Brain microvascular endothelial cell (primary cell): ENCODE results near the gene NFKBIE.
"Not testable (repeated sequence)": the region's sequence is repeated elsewhere in the genome, so short reads cannot be mapped to it uniquely, and the experiment has no call there.

Source experiments
- DNase-seq: peaks from one replicate; pipeline ENCODE4 v3.0.0-alpha.2; 2020
- H3K27ac ChIP-seq: fragments of 250-450 bp; sonication (Bioruptor Pico); 2 replicates; pipeline ENCODE4 v1.5.1; 2020; ENCODE audit warnings: mild to moderate bottlenecking, moderate library complexity
- H3K27me3 ChIP-seq: fragments of 250-450 bp; sonication (Bioruptor Pico); replicated peaks from 2 replicates; pipeline ENCODE4 v1.5.1; 2020; ENCODE audit warnings: mild to moderate bottlenecking
- H3K36me3 ChIP-seq: fragments of 250-450 bp; sonication (Bioruptor Pico); replicated peaks from 2 replicates; pipeline ENCODE4 v1.5.1; 2020; ENCODE audit warnings: mild to moderate bottlenecking
- H3K4me3 ChIP-seq: 2 replicates; pipeline ENCODE4 v1.5.1; 2011; ENCODE audit warnings: low read depth, mild to moderate bottlenecking, control low read depth, low read length, moderate library complexity
- in situ Hi-C: cut with HindIII; loops from 2 replicates; pipeline ENCODE4 v1.10.0; 2017; ENCODE audit warnings: low sequenced_read_pairs, low pct_ligation_motif_present
- TF ChIP-seq, protein P1 (sequence below): IDR thresholded peaks from 2 replicates; pipeline ENCODE4 v1.5.1; 2011; ENCODE audit warnings: low read depth, mild to moderate bottlenecking, moderate library complexity, low read length, control low read depth, inconsistent platforms; ENCODE audit errors: missing control alignments

Gene NFKBIE

DNA sequence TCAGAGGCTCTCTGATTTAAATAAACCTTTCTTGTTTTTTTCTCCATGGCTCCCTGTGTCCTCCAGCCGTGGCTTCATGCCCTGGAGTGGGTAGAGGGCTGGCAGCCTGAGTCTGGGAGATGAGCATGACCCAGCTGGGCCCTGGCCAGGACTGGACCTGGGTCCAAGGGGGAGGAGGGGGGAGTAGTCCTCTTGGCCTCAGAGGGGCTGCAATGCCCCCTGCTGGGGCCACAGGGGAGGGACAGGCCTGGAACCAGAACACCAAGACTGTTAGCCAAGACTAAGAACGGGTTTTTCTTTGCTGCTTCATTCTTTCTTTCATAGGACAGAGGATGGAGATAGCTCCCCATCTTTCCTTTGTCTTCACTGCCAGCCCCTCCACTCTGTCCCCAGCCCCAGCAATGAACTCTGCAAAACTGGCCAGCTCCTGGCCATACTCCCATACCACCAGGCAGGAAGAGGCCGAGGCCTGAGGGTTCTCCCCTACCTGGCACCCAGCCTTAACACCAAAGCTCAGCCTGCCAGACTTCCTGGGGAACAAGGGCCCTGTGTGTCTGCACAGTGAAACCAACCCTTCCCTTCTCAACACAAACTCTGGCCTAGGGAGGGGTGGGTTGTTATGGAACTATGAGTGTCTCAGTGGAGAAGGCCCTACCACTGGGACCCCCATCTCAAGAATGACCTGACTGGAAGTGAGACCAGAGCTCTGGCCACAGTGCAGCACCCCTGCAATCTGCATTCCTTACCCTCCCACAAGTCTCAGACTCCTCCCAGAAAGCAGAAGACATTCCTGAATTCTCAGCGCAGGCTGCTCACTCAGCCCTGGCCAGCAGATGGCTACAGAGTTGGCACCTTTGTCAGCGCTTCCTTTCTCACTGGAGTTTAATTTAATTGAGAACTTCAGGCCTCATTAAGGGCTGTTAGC is 31.0 kb downstream of the NFKBIE start:
- no peaks in the 10 kb centered on the region for H3K27me3 ChIP-seq
- H3K4me3 ChIP-seq, result no peak overlapping the region
- H3K36me3 ChIP-seq, result peaks cover 4% of the 10 kb centered on the region
- in situ Hi-C loops, result no loop called here
- H3K27ac ChIP-seq, result no peak overlapping the region
- peak; percentile 65 for DNase-seq
- TF ChIP-seq, protein P1, sequence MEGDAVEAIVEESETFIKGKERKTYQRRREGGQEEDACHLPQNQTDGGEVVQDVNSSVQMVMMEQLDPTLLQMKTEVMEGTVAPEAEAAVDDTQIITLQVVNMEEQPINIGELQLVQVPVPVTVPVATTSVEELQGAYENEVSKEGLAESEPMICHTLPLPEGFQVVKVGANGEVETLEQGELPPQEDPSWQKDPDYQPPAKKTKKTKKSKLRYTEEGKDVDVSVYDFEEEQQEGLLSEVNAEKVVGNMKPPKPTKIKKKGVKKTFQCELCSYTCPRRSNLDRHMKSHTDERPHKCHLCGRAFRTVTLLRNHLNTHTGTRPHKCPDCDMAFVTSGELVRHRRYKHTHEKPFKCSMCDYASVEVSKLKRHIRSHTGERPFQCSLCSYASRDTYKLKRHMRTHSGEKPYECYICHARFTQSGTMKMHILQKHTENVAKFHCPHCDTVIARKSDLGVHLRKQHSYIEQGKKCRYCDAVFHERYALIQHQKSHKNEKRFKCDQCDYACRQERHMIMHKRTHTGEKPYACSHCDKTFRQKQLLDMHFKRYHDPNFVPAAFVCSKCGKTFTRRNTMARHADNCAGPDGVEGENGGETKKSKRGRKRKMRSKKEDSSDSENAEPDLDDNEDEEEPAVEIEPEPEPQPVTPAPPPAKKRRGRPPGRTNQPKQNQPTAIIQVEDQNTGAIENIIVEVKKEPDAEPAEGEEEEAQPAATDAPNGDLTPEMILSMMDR, result peak; percentile 94

- TF ChIP-seq, protein P1, result no peak
- Histone ChIP-seq H3K36me3 (peaks cover 4% of the 10 kb centered on the region), H3K27ac (no peak overlapping the region), H3K27me3 (no peaks in the 10 kb centered on the region), H3K4me3 (no peak overlapping the region)
- DNase-seq, result no peak
- in situ Hi-C loops, result no loop called here
Measured at GRCh38 chr6:44233567-44234100, 31.7 kb downstream of the NFKBIE start.

GRCh38 chr6:44232676-44233566 is 32.4 kb downstream of the NFKBIE start:
- in situ Hi-C loops, result no loop called here
- no peak for DNase-seq
- Histone ChIP-seq H3K36me3 (peaks cover 4% of the 10 kb centered on the region), H3K27me3 (no peaks in the 10 kb centered on the region), H3K27ac (no peak overlapping the region), H3K4me3 (no peak overlapping the region)
- TF ChIP-seq, protein P1, result no peak

GRCh38 chr6:44231426-44231825 is 33.9 kb downstream of the NFKBIE start:
- H3K27ac ChIP-seq, H3K4me3 ChIP-seq, DNase-seq, H3K27me3 ChIP-seq, H3K36me3 ChIP-seq, in situ Hi-C loops: not testable (repeated sequence)

DNA sequence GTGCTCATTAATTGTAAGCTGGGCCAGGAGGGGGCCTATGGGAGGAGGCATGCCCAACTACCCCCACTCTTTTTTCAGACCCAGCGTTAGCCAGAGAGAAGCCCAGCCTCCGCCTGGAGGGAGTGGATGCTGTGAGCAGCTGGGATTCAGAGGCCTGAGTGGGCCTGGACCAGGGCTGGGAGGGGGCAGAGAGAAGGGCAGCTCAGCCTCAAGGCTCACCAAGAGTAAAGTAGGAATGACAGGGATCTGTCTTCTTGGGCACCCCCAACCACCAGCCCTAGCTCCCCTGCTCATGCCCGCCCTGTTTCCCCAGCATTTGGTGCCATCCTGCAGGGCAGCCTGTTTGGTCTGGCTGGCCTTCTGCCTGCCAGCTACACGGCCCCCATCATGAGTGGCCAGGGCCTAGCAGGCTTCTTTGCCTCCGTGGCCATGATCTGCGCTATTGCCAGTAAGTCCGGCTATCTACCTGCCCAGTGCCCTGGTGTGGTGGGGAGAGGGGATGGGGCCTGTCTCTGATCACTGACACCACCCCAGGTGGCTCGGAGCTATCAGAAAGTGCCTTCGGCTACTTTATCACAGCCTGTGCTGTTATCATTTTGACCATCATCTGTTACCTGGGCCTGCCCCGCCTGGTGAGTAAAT is 35.2 kb downstream of the NFKBIE start:
- Histone ChIP-seq H3K4me3 (no peak overlapping the region), H3K36me3 (peaks cover 4% of the 10 kb centered on the region), H3K27ac (no peak overlapping the region)

More for the DNA sequence above, 35.2 kb downstream of the NFKBIE start:
- DNase-seq, result no peak
- TF ChIP-seq, protein P1, result no peak
- H3K27me3 ChIP-seq, result no peaks in the 10 kb centered on the region
- in situ Hi-C loops, result no loop called here
